ENCODE results near the gene ICAM2. TPM values are rescaled to one million over a fixed set of nuclear protein-coding genes. Genes with fewer than 3 reads are reported as not detected.
A peak's percentile ranks its signal among the peaks of the same experiment; 100 is the strongest.

ICAM2 gene
- total and polyA plus RNA-seq, 5 experiments from 2014 or later, result 89.2 to 306 (median 218) TPM

DNA sequence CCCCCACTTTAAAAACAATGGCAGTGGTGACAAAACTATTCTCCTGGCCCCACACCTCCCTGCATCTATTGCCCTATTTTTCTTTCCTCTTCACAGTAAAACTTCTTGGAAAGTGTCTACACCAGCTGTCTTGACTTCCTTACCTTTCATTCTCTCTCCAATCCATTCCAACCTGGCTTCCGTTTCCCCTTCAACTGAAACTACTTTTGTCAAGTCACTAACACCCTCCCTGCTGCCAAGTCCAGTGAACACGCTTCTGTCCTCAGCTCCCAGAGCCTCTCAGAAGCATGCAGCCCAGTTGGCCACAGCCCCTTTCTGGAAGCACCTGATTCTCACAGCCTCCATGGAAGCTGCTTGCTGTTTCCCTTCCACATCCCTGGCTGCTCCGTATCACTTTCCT lies 43.7 kb downstream of the ICAM2 start:
- ATAC-seq, result no peak
- Mint-ChIP-seq H3K4me1 (peaks cover 0 to 15% (median 4%) of the 10 kb centered on the region in 4 donors), H3K27me3 (peaks cover 0 to 2% (median 0%) of the 10 kb centered on the region in 5 donors), H3K27ac (no peak overlapping the region), H3K4me3 (no peak overlapping the region), H3K36me3 (no peaks in the 10 kb centered on the region), H3K9me3 (peaks cover 0 to 3% (median under 1%) of the 10 kb centered on the region in 9 donors)
- DNase-seq, result no peak
- POLR2A ChIA-PET, result interaction anchor here (0.7 to 1.2 kb wide), 2 partner anchors 11 to 13 kb away, joined by 3 to 4 read pairs; no protein-coding TSS in a partner anchor

DNA sequence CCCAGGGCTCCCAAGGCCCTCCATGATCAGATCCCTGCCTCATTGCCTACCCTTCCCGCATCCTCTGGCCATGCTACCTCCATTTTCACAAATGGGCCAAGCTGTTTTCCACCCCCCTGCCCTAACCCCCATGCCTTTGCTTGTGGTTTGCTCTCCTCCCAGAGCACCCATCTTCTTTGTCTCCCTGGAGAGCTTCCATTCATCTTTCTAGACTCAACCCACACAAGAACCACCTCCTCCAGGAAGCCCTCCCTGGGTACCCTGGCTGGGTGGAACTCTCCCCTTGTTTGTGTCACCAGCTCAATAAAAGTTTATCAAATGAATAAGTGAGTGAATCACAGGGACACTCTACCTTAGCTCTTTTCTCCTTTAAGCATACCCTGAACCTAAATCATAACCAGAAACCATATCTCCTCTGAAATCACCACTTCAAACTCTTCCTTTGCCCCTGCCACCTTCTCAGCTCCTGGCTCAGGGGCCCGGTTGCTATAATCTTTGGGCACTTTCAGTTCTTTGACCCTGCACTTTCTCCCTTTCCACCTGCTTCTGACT lies 44.8 kb downstream of the ICAM2 start:
- POLR2A ChIA-PET, result no interaction called here
- peaks cover 0 to 15% (median 3%) of the 10 kb centered on the region in 4 donors for H3K4me1 Mint-ChIP-seq
- ATAC-seq, result no peak

DNA sequence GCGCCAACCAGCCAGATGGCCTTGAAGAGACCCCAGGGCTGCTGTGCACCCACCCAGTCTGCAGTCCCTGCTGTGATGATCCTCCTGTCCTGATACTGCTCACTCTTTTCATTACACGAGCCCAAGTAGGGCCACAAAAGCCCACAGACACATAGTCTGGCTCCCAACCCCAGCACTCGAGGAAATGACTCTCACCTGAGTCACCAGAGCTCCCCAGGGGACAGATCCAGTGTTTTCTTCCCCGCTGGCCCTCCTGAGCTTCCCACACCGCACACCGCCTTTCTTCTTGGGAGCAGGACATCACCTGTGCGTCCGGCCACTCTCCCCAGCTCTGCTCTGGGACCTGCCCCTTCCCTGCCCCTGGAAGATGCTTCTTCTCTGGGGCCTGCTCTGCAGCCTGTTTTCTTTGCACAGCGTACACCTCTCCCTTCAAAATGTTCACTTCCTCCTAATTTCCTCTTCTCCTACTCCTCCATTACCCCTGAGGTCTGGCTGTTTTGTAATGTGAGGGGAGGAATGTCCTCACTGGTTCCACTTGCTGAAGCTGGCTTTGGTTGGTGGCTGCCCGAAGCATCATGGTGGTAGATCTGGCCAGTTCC lies 45.7 kb downstream of the ICAM2 start:
- POLR2A ChIA-PET, result no interaction called here
- Mint-ChIP-seq H3K36me3 (no peaks in the 10 kb centered on the region), H3K4me1 (peaks cover 0 to 15% (median 3%) of the 10 kb centered on the region in 4 donors), H3K4me3 (no peak overlapping the region), H3K9me3 (no peaks in the 10 kb centered on the region), H3K27ac (peak overlapping the region in 2 of 10 donors; percentile 29 to 52), H3K27me3 (peaks cover 0 to 2% (median 0%) of the 10 kb centered on the region in 5 donors)
- no peak for DNase-seq
- no peak for ATAC-seq

More for the DNA sequence above, 44.8 kb downstream of the ICAM2 start:
- peak overlapping the region in 4 of 10 donors; percentile 4 to 44 (median 20) for H3K27ac Mint-ChIP-seq
- H3K36me3 Mint-ChIP-seq, result no peaks in the 10 kb centered on the region
- no peak for DNase-seq
- H3K9me3 Mint-ChIP-seq, result no peaks in the 10 kb centered on the region
- H3K27me3 Mint-ChIP-seq, result peaks cover 0 to 2% (median 0%) of the 10 kb centered on the region in 5 donors
- no peak overlapping the region for H3K4me3 Mint-ChIP-seq

DNA sequence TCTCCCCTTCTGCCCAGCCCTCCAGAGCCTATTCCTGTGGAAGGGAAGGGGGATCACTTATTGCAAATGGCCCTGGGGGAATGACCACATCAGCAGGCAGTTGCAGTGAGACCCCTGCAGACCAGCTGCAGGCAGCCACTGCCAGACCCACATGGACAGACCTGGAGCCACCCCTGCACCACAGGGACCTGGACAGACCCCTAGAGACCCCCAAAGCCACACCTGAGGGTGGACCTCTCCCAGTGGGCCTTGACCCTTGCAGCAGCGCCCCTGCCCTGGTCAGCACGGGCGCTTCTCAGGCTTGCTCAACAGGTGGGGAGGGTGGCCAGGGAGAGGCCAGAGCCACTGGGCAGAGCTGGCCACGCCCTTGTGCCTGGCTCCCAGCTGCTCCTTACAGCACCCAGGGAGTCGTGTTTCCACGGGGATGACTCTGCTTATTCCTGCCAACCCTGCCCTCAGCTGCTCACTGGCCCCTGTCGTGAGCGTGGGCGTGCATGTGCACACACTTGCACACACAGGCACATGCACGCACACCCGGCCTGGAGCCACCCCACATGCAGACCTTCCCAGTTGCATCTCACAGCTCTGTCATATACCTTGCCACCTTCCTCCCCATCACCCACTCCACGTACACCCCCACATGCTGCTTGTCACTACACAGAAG lies 46.4 kb downstream of the ICAM2 start:
- H3K4me3 Mint-ChIP-seq, result no peak overlapping the region
- POLR2A ChIA-PET, result no interaction called here
- peak overlapping the region in 1 of 10 donors; percentile 33 for H3K27ac Mint-ChIP-seq
- peaks cover 0 to 21% (median 4%) of the 10 kb centered on the region in 4 donors for H3K4me1 Mint-ChIP-seq
- peaks cover 0 to 2% (median 0%) of the 10 kb centered on the region in 5 donors for H3K27me3 Mint-ChIP-seq
- no peaks in the 10 kb centered on the region for H3K9me3 Mint-ChIP-seq
- no peaks in the 10 kb centered on the region for H3K36me3 Mint-ChIP-seq
- no peak for ATAC-seq
- DNase-seq, result no peak

DNA sequence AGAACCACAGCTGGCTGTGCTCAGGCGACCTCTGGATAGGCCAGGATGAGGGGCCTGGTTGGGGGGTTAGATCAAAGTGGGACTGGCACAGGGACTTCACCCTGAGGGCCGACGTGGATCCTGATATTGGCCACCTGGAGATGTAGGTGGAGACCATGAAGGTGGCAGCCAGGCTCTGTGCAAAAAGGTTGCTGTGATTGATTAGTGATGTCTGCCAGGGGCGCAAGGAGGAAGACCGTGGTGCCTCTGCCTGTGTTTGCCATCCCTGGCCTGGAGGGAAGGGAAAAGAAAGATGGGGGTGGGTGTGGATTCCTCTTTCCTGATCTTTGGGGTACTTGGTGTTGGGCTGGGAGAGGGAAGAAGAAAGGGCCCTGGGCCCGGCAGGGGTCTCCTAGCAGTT lies 47.2 kb downstream of the ICAM2 start:
- H3K27ac Mint-ChIP-seq, result no peak overlapping the region
- DNase-seq (no peak), ATAC-seq (no peak)
- POLR2A ChIA-PET, result no interaction called here
- no peak overlapping the region for H3K4me3 Mint-ChIP-seq
- H3K9me3 Mint-ChIP-seq, result no peaks in the 10 kb centered on the region
- peaks cover 0 to 22% (median 6%) of the 10 kb centered on the region in 4 donors for H3K4me1 Mint-ChIP-seq
- H3K36me3 Mint-ChIP-seq, result no peaks in the 10 kb centered on the region
- peaks cover 0 to 2% (median 0%) of the 10 kb centered on the region in 5 donors for H3K27me3 Mint-ChIP-seq

DNA sequence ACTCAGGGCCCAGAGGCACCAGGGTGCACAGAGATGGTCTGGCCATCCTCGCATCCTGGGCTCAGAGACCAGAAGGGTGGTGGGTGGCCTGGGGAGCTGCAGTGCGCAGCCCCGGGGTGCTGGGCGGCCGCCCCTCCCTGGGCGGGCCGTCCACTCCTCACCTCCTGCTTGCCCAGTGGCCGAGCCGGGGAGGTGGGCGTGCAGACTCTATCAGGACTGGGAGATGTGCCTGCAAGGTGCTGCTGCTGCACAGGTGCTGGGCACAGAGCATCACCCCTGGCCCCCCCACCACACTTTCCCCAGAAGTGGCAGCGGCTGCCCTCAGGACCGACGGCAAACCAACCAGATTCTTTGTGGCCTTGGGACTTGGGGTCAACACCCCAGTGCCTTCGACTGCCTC lies 47.6 kb downstream of the ICAM2 start, which contains the start of gene SCN4A:
Gene SCN4A (minus strand): TSS at position 123 of the 400 bp plus-strand sequence. CDS start 77 bp downstream, at position 46.
- no peak within 1 kb of the TSS for H3K4me3 Mint-ChIP-seq
- peaks cover 0 to 22% (median 7%) of the 10 kb centered on the region in 4 donors for H3K4me1 Mint-ChIP-seq
- peaks cover 0 to 2% (median 0%) of the 10 kb centered on the region in 5 donors for H3K27me3 Mint-ChIP-seq
- no peaks in the 10 kb centered on the region for H3K9me3 Mint-ChIP-seq
- H3K27ac Mint-ChIP-seq, result peak within 1 kb of the TSS in 1 of 10 donors; percentile 42
- ATAC-seq (no peak), DNase-seq (no peak)
- no peaks in the 10 kb centered on the region for H3K36me3 Mint-ChIP-seq
- POLR2A ChIA-PET, result no interaction called here

DNA sequence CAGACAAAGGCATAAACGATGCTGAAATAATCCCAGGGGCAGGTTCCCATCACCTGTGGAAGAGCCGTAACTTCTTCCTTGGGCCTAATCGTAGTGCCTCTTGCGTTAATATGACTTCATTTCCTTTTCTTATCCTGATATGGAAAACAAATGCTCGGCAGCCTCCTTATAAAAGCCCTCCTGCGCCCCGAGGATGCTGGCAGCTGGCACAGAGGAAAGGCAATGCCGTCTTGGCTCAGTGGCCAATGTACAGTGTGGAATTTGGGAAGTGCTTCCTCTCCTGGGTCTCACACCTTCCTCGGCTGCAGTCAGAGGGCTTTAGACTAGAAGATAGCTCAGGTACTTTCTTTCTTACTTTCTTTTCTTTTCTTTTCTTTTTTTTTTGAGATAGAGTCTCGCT lies 51.2 kb downstream of the ICAM2 start:
- H3K27ac Mint-ChIP-seq, result peak overlapping the region in 1 of 10 donors; percentile 3
- peaks cover 12 to 21% (median 20%) of the 10 kb centered on the region in 4 donors for H3K4me1 Mint-ChIP-seq
- no peak for ATAC-seq
- H3K27me3 Mint-ChIP-seq, result peaks cover 0 to 2% (median 0%) of the 10 kb centered on the region in 5 donors
- H3K36me3 Mint-ChIP-seq, result no peaks in the 10 kb centered on the region
- H3K4me3 Mint-ChIP-seq, result no peak overlapping the region
- POLR2A ChIA-PET, result no interaction called here
- H3K9me3 Mint-ChIP-seq, result no peaks in the 10 kb centered on the region
- DNase-seq, result no peak

DNA sequence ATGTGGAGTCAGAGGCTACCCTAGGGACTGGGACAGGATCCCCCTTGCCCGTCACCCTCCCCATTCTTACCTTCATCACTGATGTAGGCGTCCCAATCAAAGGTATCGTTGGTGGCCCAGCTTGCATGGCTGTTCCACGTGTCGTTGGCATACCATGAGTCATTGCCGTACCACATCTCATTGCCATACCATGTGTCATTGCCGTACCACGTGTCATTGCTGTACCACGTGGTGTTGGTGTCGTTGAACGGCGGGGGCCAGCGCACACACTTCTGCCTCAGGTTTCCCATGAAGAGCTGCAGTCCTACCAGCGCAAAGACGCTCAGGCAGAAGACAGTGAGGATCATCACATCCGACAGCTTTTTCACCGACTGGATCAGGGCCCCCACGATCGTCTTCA lies 52.5 kb downstream of the ICAM2 start:
- Mint-ChIP-seq H3K4me1 (peaks cover 10 to 21% (median 20%) of the 10 kb centered on the region in 4 donors), H3K36me3 (no peaks in the 10 kb centered on the region), H3K9me3 (no peaks in the 10 kb centered on the region), H3K27ac (no peak overlapping the region), H3K4me3 (no peak overlapping the region), H3K27me3 (no peaks in the 10 kb centered on the region)
- DNase-seq, result no peak
- no peak for ATAC-seq
- POLR2A ChIA-PET, result interaction anchor here (1.1 to 1.9 kb wide), 3 partner anchors 11 to 178 kb away, joined by 3 to 5 read pairs (median 5); no protein-coding TSS in a partner anchor

DNA sequence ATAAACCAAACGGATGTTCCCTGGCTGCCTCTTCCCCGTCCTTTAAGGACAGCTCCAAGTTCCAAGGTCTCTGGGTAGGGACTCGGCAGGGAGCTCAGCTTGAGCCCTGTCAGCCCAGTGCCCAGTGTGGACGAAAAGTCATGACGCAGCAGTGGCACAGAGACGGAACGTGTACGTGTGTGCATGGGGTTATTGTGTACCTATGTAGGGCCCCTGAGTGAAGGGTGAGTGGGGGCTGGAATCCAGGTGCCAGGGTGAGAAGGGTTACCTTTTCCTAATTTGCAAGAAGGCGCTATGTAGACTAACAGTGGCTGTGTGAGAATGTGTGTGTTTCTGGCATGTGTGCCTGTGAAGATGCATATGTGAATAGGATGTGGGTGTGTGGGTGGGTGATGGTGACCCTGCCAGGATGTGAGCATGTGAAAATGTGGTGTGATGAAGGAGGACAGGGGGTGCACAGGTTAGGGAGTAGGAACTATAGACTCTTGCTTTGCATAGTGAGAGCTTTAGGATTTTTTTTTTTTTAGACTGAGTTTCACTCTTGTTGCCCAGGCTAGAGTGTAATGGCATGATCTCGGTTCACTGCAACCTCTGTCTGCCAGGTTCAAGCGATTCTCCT lies 53.7 kb downstream of the ICAM2 start:
- peak overlapping the region in 7 of 10 donors; percentile 0 to 70 (median 54) for H3K4me3 Mint-ChIP-seq
- POLR2A ChIA-PET, result interaction anchor here (1.0 to 1.9 kb wide), 4 partner anchors 9 to 179 kb away, joined by 3 to 5 read pairs (median 4); no protein-coding TSS in a partner anchor
- DNase-seq (peak in 7 of 10 donors; percentile 27 to 81 (median 65)), ATAC-seq (peak; percentile 94 to 100)
- no peaks in the 10 kb centered on the region for H3K9me3 Mint-ChIP-seq
- H3K36me3 Mint-ChIP-seq, result no peaks in the 10 kb centered on the region
- no peaks in the 10 kb centered on the region for H3K27me3 Mint-ChIP-seq
- H3K4me1 Mint-ChIP-seq, result peaks cover 10 to 24% (median 20%) of the 10 kb centered on the region in 4 donors
- H3K27ac Mint-ChIP-seq, result peak overlapping the region in 6 of 10 donors; percentile 1 to 54 (median 24)

DNA sequence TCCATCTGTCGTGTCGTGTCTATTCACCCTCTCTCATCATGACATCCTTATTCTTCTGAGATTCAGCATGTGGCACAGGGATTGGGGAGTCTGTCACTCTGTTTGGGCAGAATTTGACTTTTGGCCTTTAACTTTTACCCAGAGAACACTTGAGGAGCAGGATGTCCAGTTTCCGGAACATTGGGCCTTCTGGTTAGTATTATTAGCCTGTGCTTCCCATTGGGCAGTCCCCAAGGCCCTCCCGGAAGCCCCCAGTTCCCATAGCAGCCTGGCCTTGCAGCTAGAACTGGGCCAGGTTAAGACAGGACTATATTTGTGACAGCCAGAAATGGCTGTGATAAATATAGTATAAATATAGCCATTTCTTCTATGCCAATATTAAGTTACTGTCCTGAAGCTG lies 57.3 kb downstream of the ICAM2 start:
- H3K27ac Mint-ChIP-seq, result peak overlapping the region in 2 of 10 donors; percentile 0 to 11
- no peaks in the 10 kb centered on the region for H3K27me3 Mint-ChIP-seq
- H3K4me3 Mint-ChIP-seq, result no peak overlapping the region
- peaks cover 11 to 25% (median 19%) of the 10 kb centered on the region in 4 donors for H3K4me1 Mint-ChIP-seq
- no peak for DNase-seq
- H3K36me3 Mint-ChIP-seq, result no peaks in the 10 kb centered on the region
- ATAC-seq, result no peak
- POLR2A ChIA-PET, result interaction anchor here (1.0 kb wide), 1 partner anchor 31 kb away, joined by 3 read pairs; the partner anchor contains the start of gene CD79B
- no peaks in the 10 kb centered on the region for H3K9me3 Mint-ChIP-seq

DNA sequence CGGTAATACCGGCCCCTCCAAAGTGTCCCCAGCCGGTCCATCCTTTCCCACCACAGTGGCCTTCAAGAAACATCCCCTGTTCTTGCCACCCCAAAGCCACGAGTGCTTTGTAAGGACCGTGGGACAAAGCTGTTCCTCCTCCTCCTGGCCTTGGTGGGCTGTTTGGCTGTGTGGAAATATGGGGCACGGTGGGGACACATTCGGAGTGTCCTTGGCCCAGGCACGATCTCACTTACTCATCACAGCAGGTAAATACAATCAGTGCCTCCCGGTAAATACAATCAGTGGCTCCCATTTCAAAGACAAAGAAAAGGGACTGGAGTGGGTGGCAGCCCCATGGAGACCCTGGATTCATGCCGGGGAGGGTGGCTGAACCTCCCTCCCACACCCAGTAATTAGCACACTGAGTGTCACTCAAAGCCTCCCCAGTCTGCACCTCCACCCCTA lies 58.1 kb downstream of the ICAM2 start:
- ATAC-seq (no peak), DNase-seq (no peak)
- POLR2A ChIA-PET, result no interaction called here
- peak overlapping the region in 3 of 10 donors; percentile 11 to 57 (median 18) for H3K27ac Mint-ChIP-seq
- H3K9me3 Mint-ChIP-seq, result no peaks in the 10 kb centered on the region
- H3K4me1 Mint-ChIP-seq, result peaks cover 10 to 21% (median 15%) of the 10 kb centered on the region in 4 donors
- H3K27me3 Mint-ChIP-seq, result no peaks in the 10 kb centered on the region
- H3K36me3 Mint-ChIP-seq, result no peaks in the 10 kb centered on the region
- H3K4me3 Mint-ChIP-seq, result no peak overlapping the region

All from naive thymus-derived CD8-positive, alpha-beta T cell (primary cell).